Lower lobe of right lung (tissue), 2 donors: ENCODE results near the gene NCKIPSD. TPM values are rescaled to one million over a fixed set of nuclear protein-coding genes. Genes with fewer than 3 reads are reported as not detected.
"Not testable (repeated sequence)": the region's sequence is repeated elsewhere in the genome, so short reads cannot be mapped to it uniquely, and the experiment has no call there.

Experiments
- ATAC-seq, 2 donors: fragments of 200-7000 bp; cut with Tn5 transposase; one replicate each; pipeline ENCODE4 v1.9.1; 2020 to 2022; ENCODE audit warnings: mild to moderate bottlenecking in 2 of 2, moderate library complexity in 2 of 2
- DNase-seq: peaks from one replicate; pipeline ENCODE4 v3.0.0-alpha.2; 2020
- H3K27ac ChIP-seq: fragments of 200-600 bp; one replicate; pipeline ENCODE4 v1.8.0; 2022
- H3K27me3 ChIP-seq: fragments of 200-600 bp; one replicate; pipeline ENCODE4 v1.8.0; 2022; ENCODE audit warnings: low read depth
- H3K36me3 ChIP-seq: fragments of 200-600 bp; one replicate; pipeline ENCODE4 v1.8.0; 2022; ENCODE audit warnings: mild to moderate bottlenecking
- H3K4me1 ChIP-seq: fragments of 200-600 bp; one replicate; pipeline ENCODE4 v1.8.0; 2022
- H3K4me3 ChIP-seq: fragments of 200-600 bp; one replicate; pipeline ENCODE4 v1.8.0; 2022; ENCODE audit warnings: mild to moderate bottlenecking
- H3K9me3 ChIP-seq: fragments of 200-600 bp; one replicate; pipeline ENCODE4 v1.8.0; 2022
- intact Hi-C: fragments of 100-400 bp; cut with DNase I; formaldehyde crosslinking; loops from one replicate; pipeline ENCODE4 v1.11.0; 2022
- long read RNA-seq: library from polyadenylated mRNA; unstranded; transcript quantifications from one replicate; pipeline ENCODE4 v2.0.0, GENCODE V29; 2021
- total RNA-seq: library from RNA; stranded (reverse); fragmentation: NEBNext Ultra II Directional; extraction: Animal tissue kit (Norgen Biotek cat#: 25700); gene quantifications from one replicate; pipeline ENCODE4 v1.2.1, GENCODE V29; 2021
- TF ChIP-seq, protein P1 (sequence below): fragments of 200-600 bp; IDR thresholded peaks from one replicate; pipeline ENCODE4 v1.8.0; 2022; ENCODE audit warnings: antibody characterized with exemption, mild to moderate bottlenecking
- donor health status: DM: no; HTN: yes; CAD: no; lungs with severe emphysema.

Gene NCKIPSD
- 20.7 TPM for total RNA-seq
- long read RNA-seq, transcript NCKIPSD-201 (13 exons, 2,989 nt): major isoform, 12 of 39 reads
- long read RNA-seq, transcript NCKIPSD-204 (13 exons, 2,925 nt): minor isoform, 11 of 39 reads
- long read RNA-seq, partial matches to known transcripts: 5 of 39 reads
- long read RNA-seq, other reads (novel, unspliced or antisense): 11 of 39 reads

DNA sequence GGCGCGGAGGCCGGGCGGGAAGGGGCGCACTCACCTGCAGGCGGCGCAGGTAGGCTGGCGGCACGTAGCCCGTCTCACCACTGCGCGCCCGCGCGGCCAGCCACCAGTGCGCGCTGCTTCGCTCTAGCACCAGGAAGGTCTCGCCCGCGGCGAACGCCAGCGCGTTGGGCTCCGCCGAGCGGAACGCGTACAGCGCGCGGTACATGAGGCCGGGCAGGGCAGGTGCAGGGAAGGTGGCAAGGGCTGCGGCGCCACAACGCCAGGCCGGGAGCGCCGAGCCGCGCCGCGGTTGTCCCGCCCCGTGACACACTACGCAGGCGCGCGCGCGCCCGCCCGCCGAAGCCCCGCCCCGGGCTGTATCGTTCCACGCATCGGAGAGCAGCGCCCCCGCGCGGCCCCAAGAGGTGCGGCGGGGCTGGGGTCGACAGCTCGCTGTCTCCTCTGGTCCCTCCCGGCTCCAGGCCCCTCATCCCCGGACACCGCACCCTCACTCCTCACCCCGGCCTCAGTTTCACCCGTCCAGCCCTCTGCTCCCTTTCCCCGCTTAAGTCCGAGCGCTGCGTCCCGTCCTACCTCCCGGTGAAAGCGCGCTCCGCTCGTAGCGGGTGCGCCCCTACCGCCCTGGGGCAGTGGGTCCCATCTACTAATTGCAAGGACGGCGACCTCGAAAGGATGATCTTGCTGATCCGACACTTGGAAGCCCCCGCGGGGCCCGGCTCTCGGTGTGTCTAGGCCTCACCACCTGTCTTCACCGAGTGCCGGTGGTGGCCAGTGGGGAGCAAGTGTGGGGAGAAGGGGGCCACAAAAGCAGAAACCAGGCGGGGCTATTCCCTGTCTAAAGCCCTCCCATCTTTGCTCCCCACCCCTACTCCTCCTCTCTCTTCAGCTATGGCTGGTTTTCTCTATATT is at the start of gene NCKIPSD:
NCKIPSD (minus strand) TSS at position 313 of the 909 bp plus-strand sequence; CDS start at position 205, 108 bp downstream.
- DNase-seq (peak; percentile 94), ATAC-seq (peak; percentile 97 to 98)
- Histone ChIP-seq H3K4me1 (peaks cover 28% of the 10 kb centered on the region), H3K9me3 (no peaks in the 10 kb centered on the region), H3K27me3 (no peaks in the 10 kb centered on the region), H3K36me3 (peaks cover 54% of the 10 kb centered on the region), H3K27ac (peak within 1 kb of the TSS; percentile 91), H3K4me3 (peak within 1 kb of the TSS; percentile 92)
- intact Hi-C loops: no loop called here
- TF ChIP-seq, protein P1, sequence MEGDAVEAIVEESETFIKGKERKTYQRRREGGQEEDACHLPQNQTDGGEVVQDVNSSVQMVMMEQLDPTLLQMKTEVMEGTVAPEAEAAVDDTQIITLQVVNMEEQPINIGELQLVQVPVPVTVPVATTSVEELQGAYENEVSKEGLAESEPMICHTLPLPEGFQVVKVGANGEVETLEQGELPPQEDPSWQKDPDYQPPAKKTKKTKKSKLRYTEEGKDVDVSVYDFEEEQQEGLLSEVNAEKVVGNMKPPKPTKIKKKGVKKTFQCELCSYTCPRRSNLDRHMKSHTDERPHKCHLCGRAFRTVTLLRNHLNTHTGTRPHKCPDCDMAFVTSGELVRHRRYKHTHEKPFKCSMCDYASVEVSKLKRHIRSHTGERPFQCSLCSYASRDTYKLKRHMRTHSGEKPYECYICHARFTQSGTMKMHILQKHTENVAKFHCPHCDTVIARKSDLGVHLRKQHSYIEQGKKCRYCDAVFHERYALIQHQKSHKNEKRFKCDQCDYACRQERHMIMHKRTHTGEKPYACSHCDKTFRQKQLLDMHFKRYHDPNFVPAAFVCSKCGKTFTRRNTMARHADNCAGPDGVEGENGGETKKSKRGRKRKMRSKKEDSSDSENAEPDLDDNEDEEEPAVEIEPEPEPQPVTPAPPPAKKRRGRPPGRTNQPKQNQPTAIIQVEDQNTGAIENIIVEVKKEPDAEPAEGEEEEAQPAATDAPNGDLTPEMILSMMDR: peak; percentile 84

DNA sequence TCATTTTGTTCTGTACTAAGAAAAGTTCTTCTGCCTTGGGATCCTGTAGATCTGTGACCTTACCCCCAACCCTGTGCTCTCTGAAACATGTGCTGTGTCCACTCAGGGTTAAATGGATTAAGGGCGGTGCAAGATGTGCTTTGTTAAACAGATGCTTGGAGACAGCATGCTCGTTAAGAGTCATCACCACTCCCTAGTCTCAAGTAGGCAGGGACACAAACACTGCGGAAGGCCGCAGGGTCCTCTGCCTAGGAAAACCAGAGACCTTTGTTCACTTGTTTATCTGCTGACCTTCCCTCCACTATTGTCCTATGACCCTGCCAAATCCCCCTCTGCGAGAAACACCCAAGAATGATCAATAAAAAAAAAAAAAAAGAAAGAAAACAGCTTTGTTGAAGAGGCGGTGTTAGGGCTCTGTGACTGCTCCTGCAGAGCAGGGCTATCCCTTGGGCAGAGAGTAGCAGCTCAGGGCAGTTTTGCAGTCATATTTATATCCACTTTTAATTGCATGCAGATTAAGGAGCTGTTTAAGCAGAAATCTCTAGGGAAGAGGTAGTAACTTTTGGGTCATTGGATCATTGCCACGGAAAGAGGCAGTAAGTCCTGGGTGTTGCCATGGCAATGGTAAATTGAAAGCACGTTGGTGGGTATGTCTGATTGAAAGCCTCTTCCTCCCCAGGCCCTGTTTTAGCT is 49.5 kb upstream of the NCKIPSD start:
- H3K27me3 ChIP-seq, H3K27ac ChIP-seq, DNase-seq, intact Hi-C loops, H3K9me3 ChIP-seq, H3K36me3 ChIP-seq, H3K4me3 ChIP-seq, ATAC-seq: not testable (repeated sequence)
- peaks cover 35% of the 10 kb centered on the region for H3K4me1 ChIP-seq

DNA sequence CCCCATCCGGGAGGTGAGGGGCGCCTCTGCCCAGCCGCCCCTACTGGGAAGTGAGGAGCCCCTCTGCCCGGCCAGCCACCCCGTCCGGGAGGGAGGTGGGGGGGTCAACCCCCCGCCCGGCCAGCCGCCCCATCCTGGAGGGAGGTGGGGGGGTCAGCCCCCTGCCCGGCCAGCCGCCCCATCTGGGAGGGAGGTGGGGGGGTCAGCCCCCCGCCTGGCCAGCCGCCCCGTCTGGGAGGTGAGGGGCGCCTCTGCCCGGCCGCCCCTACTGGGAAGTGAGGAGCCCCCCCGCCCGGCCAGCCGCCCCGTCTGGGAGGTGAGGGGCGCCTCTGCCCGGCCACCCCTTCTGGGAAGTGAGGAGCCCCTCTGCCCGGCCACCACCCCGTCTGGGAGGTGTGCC is 48.8 kb upstream of the NCKIPSD start:
- H3K27ac ChIP-seq, H3K4me3 ChIP-seq, DNase-seq, H3K36me3 ChIP-seq, ATAC-seq, H3K27me3 ChIP-seq, intact Hi-C loops, H3K9me3 ChIP-seq: not testable (repeated sequence)
- H3K4me1 ChIP-seq: peaks cover 28% of the 10 kb centered on the region

DNA sequence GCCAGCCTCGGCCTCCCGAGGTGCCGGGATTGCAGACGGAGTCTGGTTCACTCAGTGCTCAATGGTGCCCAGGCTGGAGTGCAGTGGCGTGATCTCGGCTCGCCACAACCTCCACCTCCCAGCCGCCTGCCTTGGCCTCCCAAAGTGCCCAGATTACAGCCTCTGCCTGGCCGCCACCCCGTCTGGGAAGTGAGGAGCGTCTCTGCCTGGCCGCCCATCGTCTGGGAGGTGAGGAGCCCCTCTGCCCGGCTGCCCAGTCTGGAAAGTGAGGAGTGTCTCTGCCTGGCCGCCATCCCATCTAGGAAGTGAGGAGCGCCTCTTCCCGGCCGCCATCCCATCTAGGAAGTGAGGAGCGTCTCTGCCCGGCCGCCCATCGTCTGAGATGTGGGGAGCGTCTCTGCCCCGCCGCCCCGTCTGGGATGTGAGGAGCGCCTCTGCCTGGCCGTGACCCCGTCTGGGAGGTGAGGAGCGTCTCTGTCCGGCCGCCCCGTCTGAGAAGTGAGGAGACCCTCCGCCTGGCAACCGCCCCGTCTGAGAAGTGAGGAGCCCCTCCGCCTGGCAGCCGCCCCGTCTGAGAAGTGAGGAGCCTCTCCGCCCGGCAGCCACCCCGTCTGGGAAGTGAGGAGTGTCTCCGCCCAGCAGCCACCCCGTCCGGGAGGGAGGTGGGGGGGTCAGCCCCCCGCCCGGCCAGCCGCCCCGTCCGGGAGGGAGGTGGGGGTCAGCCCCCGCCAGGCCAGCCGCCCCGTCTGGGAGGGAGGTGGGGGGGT is 48.2 kb upstream of the NCKIPSD start:
- H3K27me3 ChIP-seq, H3K27ac ChIP-seq, intact Hi-C loops, H3K4me3 ChIP-seq, DNase-seq, ATAC-seq, H3K36me3 ChIP-seq, H3K9me3 ChIP-seq: not testable (repeated sequence)
- peaks cover 22% of the 10 kb centered on the region for H3K4me1 ChIP-seq

DNA sequence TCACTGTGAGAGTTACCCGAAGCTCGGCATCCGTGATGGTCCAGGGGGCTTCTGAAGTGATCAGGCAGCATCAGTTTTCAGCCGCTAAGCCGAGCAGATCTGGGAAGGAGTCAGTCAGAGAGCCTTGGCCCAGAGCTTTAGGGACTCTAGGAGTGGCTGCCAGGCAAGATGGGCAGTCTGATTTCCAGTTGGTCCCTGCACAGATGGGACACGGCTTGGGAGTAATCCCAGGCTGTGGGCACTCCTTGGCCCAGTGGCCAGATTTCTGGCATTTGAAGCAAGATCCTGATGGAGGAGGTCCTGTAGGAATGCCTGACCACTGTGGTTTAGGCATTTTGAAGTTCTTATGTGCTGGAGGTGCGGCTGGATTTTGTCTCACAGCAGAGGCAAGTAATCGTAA is 41.8 kb upstream of the NCKIPSD start:
- no peaks in the 10 kb centered on the region for H3K36me3 ChIP-seq
- no peaks in the 10 kb centered on the region for H3K9me3 ChIP-seq
- no peak overlapping the region for H3K4me3 ChIP-seq
- no peaks in the 10 kb centered on the region for H3K27me3 ChIP-seq
- no peak for DNase-seq
- no peak for ATAC-seq
- no peak overlapping the region for H3K27ac ChIP-seq
- TF ChIP-seq, protein P1: no peak
- H3K4me1 ChIP-seq: no peaks in the 10 kb centered on the region
- intact Hi-C loops: no loop called here

DNA sequence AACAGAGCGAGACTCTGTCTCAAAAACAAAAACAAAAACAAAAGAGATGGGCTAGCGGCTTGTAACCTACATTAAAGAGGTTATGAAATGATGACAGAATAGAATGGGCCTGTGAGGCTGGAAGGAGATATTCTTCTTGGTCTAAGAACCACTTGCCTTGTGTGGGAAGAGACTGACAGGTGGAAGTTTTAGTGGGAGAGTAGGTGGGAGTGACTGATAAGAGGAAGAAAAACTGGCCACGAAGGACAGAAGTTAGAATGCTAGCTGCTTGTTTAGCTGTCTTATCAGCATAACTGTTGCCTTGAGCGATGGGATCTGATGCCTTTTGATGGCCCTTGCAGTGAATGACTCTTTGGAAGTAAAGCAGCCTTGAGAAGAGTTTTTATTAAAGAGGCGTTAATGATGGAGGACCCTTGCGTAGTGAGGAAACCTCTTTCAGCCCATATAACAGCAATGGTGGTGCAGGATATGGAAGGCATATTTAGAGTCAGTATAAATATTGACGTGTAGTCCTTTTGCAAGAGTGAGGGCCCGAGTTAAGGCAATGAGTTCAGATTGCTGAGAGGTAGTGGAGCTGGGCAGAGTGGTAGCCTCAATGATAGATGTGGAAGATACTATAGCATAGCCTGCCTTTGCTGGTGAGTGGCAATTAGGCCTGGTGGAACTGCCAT is 39.6 kb upstream of the NCKIPSD start:
- H3K9me3 ChIP-seq, H3K4me1 ChIP-seq, H3K27me3 ChIP-seq, ATAC-seq, DNase-seq, intact Hi-C loops, H3K4me3 ChIP-seq, H3K27ac ChIP-seq, H3K36me3 ChIP-seq: not testable (repeated sequence)

DNA sequence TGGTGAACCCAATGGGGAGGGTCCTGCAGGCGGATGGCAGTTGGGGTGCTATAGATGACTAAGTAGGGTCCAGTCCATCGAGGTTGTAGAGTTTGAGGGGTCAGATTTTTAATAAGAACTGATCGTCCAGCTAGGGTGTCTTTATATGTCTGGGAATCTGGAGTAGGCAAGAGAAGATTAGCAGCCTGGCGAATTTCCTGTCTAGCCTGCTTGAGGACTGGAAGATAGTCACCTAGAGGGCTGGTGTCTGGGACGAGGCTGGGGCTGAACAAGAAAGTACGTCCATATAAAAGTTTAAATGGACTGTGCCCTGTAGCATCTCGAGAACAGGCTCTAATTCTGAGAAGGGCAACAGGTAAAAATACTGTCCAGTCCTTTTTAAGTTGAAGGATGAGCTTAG is 38.0 kb upstream of the NCKIPSD start:
- no peak for DNase-seq
- H3K9me3 ChIP-seq: no peaks in the 10 kb centered on the region
- no peaks in the 10 kb centered on the region for H3K27me3 ChIP-seq
- intact Hi-C loops: no loop called here
- H3K27ac ChIP-seq: no peak overlapping the region
- ATAC-seq: no peak
- TF ChIP-seq, protein P1: no peak
- H3K4me1 ChIP-seq: no peaks in the 10 kb centered on the region
- H3K36me3 ChIP-seq: no peaks in the 10 kb centered on the region
- no peak overlapping the region for H3K4me3 ChIP-seq

DNA sequence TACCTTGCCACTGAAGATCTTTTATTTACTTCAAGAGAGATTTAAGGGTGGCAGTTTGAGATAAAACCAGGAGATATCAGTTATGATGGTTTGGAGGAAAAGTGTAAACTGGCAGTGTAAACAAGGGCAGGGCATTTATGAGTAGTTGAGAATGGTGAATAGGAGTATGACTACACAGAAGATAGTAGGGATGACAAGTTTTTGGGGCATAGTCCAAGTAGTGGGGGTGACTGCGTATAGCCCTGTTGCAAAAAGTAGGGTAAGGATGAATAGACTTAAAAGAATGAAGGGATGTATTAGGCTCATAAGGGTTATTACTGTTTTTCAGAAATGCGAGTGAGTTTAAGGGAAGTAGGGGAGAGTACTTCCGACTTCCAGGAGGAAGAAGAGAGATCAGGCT is 37.6 kb upstream of the NCKIPSD start:
- H3K4me1 ChIP-seq, ATAC-seq, H3K9me3 ChIP-seq, H3K27me3 ChIP-seq, H3K27ac ChIP-seq, intact Hi-C loops, H3K4me3 ChIP-seq, DNase-seq, H3K36me3 ChIP-seq: not testable (repeated sequence)
